Middle frontal gyrus (tissue), 1 donor: ENCODE results near the gene TPK1.

Experiments
- DNase-seq: peaks from one replicate; pipeline ENCODE4 v3.0.0-alpha.2; 2015; ENCODE audit warnings: low spot score; ENCODE audit errors: extremely low spot score

The TPK1 gene

DNA sequence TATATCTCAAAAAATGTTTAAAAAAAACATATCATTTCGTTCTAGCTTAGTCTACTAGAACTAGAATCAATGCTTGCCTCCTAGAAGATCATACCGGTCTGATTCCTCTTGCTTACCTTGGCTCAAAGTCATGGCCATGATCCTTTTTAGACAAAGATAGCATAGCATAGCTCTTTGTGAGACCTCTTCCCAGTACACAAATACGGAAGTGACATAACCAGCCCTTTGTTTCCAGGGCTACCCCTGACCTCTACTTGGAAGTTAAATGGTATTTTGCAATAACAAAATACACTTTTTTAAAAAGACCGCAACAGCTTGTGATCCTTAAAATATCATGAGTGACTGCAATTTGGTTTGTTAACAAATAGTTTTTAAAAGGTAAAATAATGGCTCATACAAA, 301.7 kb downstream of the TPK1 start:
- no peak for DNase-seq

GRCh38 chr7:144531181-144531580, 304.7 kb downstream of the TPK1 start:
- DNase-seq, result no peak

- no peak for DNase-seq
Measured at GRCh38 chr7:144529269-144529926, 306.5 kb downstream of the TPK1 start.

DNA sequence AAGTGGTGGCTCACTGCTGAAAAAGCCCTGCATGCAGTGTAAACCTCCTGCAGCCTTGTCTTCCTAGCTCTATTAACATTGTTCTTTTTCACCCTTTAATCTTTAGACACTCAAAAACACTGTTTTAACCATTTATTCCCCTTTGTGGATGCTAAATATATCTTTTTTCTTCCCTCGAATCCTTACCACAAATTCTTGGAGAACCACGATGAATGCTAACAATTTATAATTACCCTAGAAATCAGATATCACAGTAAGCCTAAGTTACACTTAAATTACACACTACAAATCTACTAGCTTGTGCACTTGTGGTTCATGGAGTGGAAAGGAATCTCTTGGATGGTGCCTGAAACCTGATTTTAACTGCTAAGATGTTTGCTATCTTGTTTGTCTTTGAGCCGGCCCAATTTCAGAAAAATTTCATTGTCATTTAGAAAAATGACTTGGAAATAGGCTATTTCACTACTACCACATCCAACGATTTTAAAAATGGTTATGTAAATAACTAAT, 307.3 kb downstream of the TPK1 start:
- DNase-seq, result no peak

DNA sequence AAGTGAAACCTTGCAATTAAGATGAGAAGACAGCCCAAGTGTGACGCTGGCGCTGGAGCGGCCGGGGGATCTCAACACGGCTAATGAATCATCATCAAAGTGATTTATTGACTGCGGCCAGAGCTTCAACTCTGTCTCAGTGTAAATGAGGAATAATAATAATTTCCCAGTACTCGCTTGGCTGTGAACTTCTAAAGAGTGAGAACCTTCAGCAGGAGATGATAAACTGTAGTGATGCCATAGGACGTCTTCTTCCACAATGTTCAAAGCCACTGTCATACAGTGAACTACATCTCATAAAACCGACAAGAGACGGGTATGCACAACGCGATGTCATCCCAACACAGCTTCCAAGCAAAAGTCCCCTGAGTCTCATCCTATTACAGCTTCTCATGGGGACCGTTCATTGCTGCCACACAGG, 308.8 kb downstream of the TPK1 start:
- DNase-seq, result no peak

- DNase-seq, result no peak
Measured at GRCh38 chr7:144525956-144526355, 309.9 kb downstream of the TPK1 start.

- DNase-seq, result no peak
Measured at GRCh38 chr7:144524271-144524670, 311.6 kb downstream of the TPK1 start.

GRCh38 chr7:144523621-144524020, 312.2 kb downstream of the TPK1 start:
- DNase-seq, result no peak

- peak; percentile 49 for DNase-seq
Measured at GRCh38 chr7:144519925-144520324, 315.9 kb downstream of the TPK1 start.

GRCh38 chr7:144518360-144518759, 317.5 kb downstream of the TPK1 start:
- DNase-seq, result no peak

DNA sequence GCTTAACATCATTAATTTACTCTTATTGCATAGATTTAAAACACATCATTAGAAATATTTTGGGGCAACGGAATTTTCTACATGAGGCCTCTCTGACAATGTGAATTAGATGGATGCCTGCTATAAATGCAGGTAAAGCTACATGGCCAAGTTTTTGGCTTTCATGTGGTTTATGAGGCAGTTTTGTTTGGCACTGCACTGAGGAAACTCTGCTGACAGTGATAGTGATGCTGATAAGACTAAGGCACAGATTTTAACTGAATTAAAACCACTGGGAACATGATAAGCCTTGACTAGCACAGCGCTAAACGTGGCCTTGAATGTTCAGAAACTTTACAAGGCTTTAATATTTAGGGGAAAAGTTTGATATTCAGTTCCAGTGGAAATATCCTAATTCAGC, 318.1 kb downstream of the TPK1 start:
- no peak for DNase-seq

DNA sequence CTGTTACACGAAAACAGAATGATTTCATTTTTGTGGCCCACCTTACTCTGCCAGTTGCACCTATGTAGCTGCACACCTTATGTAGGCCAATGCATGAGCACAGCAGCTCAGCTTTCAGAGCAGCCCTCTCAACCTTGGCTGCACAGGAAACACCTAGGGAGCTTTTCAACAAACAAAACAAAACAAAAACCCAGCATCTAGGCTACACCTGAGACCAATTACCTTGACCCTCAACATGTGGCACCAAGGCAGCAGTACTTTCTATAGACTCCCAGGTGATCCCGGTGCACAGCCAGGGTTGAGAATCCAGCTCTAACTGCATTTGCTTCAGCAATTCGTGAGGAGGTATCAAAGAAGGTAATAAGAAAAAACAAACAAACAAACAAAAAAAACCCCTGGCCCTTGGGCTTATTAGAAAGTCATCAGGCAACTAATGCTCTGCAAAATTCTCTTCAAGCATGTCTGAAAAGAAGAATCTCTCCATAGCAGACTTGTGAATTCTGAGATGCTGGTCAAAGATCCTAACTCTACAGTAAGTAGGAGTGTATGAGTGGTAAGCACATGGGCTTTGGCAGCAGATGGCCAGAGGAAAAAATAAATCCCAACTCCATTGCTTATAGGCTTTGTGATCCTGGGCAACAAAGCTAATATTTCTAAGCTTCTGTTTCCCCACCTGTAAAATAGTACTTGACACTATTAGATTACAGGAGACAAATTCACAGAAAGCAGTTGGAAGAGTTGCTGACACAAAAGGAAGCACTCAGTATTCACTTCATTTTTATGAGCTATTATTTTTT, 318.9 kb downstream of the TPK1 start:
- DNase-seq, result peak; percentile 34

DNA sequence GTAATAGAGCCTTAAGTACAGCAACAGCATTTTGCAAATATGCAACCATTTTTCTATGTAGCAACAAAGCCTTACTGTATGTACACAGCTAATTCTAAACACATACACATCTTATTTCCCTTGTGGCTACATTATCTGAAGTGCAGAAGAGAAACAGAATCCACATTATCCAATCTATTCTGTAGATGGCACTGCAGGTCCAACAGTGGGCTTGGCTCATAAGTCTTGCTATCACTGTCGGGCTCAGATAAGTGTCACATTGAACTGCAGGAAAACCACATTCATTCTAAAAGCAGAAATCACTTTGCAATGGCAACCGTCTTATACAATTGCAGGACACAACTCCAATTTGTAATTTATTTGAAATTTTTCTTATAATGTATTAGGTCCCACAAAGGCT, 322.5 kb downstream of the TPK1 start:
- DNase-seq, result peak; percentile 71

DNA sequence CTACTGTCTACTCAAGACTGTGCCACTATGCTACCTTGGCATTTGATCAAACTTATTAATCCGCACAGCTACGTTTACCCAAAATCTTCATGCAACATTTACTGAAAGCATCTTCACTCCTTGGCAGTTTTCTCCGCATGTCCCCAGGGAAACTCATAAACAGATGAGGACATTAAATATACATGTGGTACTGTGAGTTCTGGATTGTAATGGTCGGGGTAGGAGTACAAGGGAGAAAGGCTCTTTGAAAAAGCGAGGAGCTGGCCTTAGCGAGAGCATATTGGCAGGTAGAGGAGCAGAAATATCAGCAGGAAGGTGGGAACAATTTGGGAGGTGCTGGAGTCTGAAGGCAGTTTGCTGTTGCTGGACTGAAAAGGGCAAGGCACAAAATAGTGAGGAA, 325.2 kb downstream of the TPK1 start:
- no peak for DNase-seq

DNA sequence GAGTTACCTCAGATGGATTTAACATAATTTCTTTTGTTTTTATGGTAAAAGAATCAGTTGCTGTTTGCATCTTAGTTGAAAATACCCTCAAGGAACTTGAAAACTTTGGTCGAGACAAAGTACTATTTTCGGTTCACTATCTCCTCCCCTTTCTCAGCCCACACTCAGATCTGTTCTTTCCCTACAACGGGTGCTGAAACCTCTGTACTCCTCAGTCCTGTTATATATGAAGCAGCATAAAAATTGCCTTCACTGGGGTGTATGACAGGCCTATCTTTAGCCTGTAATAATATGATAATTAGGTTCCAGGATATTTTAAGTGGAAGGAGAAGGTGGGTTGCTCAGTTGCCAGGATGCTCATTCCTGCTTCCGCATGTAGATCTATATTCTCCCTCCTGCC, 327.2 kb downstream of the TPK1 start:
- no peak for DNase-seq

DNA sequence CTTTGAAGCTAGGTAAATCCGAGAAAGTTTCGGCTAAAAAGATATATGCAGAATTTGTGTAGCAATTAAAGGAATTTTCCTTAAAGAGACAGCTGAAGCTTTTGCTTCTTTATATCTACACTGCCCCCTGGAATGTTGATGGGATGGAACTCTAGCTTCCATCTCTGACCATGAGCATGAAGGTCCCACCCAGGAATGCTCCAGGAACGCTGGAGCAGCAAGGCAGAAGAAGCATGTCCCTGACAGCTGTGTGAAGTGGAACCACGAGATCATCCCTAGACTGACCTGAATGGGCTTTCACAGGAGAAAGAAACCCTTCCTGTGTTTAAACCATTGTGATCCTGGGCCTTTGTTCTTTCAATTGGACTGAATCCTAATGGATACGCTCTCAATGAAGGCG, 332.6 kb downstream of the TPK1 start:
- DNase-seq, result no peak

GRCh38 chr7:144500225-144500624, 335.6 kb downstream of the TPK1 start:
- no peak for DNase-seq

- DNase-seq, result no peak
Measured at GRCh38 chr7:144497282-144497681, 338.6 kb downstream of the TPK1 start.

GRCh38 chr7:144494355-144494754, 341.5 kb downstream of the TPK1 start:
- DNase-seq, result no peak

GRCh38 chr7:144489504-144489903, 346.3 kb downstream of the TPK1 start:
- no peak for DNase-seq

- DNase-seq, result no peak
Measured at GRCh38 chr7:144488977-144489376, 346.9 kb downstream of the TPK1 start.

GRCh38 chr7:144487901-144488300, 348.0 kb downstream of the TPK1 start:
- no peak for DNase-seq

DNA sequence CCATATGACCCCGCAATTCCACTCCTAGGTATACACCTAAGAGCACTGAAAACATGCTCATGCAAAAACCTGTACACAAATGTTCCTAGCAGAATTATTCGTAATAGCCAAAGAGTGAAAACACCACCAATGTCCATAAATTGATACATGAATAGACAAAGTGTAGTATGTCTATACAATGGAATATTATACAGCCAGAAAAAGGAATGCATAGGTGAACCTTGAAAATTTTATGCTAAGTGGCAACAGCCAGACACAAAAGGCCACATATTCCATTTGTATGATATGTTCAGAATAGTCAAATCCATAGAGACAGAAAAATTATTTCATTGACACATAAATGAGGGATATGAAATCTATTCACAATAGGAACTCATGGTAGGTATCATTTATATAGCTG, 351.4 kb downstream of the TPK1 start:
- DNase-seq, result no peak
